GM19467 (cell line): ENCODE measurements around the gene GALNS.

Experiments
- ATAC-seq: cut with Tn5 transposase; IDR thresholded peaks from one replicate; pipeline ENCODE4 v1.9.1; 2021; ENCODE audit warnings: mild to moderate bottlenecking, moderate library complexity; ENCODE audit not compliant: unreplicated experiment

Gene GALNS

DNA sequence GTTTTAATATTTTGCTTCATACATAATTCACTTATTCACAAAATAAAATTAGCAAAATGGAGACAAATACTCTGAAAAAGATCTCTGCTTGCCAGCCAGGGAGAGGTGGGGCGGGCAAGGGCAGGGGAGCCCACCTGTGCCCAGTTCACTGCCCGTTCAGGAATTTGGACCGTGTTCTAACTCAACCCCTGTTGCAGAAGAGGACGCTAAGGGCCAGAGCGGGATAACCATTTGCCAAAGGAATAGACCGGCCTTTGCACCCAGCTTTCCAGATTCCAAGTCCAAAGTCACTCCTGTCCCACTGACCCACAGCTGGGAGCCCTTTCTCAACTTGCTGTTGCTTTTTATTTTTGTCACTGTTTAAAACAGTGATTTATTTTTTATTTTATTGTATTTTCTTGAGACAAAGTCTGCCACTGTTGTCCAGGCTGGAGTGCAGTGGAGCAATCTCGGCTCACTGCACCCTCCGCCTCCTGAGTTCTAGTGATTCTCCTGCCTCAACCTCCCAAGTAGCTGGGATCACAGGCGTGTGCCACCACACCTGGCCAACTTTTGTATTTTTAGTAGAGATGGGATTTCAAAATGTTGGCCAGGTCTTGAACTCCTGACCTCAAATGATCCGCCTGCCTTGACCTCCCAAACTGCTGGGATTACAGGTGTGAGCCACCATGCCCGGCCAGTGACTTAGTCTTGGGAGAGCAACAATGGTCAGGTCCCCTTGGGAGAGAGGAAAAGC, 69.0 kb downstream of the GALNS start:
- ATAC-seq = no peak

DNA sequence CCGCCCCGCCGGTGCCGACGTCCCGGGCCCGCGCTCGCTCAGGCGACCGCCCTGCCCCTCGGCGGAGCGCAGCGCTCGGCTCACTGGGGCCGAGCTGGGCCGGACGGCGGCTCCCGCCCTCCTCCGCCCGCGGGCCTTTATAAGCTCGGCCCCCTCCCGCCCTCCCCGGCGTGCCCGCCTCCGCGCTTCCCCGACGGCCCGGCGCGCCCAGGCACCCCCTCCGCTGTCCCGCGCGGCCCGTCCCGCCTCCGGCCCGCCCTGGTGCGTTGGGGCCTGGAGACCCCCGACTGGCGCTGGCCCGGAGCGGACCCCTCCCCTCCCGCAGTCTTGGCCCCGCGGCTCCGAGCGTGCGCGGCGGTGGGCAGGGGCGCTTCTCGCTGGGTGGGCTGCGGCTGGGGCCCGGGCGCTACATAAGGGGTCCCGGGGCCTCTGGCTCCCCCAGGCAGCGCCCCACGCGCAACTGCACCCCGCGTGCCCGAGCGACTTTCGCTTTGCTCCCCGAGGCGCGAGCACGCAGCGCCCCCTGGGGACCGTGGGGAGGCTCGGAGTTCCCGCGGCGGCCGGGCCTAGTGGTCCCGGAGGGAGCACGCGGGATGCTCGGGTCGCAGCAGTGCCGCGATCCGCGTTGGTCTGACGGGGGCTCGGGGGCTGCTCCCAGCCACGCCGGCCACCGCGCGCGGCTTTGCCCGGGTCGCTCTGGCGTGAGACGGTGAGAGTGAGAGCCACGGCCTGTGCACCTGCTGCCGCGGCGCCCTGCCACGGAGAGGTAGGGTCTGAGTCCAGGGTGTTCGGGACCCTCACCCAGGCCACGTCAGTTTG, 71.4 kb downstream of the GALNS start, which contains the start of gene PIEZO1:
TSS of gene PIEZO1 (minus strand) at position 115 of the 819 bp plus-strand sequence. CDS start 256 bp downstream, outside the sequence.
- ATAC-seq = no peak

DNA sequence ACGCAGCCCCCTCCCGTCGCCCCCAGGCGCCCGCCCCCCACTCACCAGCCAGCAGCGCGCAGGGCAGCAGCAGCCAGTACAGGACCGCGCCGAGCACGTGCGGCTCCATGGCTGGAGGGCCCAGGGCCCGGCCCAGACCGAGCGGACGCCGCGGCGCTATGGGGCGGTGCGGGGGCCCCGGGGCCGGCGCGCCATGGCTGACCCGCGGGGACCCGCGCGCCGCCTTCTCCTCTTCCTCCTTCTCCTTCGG, 72.0 kb downstream of the GALNS start:
- ATAC-seq = no peak

DNA sequence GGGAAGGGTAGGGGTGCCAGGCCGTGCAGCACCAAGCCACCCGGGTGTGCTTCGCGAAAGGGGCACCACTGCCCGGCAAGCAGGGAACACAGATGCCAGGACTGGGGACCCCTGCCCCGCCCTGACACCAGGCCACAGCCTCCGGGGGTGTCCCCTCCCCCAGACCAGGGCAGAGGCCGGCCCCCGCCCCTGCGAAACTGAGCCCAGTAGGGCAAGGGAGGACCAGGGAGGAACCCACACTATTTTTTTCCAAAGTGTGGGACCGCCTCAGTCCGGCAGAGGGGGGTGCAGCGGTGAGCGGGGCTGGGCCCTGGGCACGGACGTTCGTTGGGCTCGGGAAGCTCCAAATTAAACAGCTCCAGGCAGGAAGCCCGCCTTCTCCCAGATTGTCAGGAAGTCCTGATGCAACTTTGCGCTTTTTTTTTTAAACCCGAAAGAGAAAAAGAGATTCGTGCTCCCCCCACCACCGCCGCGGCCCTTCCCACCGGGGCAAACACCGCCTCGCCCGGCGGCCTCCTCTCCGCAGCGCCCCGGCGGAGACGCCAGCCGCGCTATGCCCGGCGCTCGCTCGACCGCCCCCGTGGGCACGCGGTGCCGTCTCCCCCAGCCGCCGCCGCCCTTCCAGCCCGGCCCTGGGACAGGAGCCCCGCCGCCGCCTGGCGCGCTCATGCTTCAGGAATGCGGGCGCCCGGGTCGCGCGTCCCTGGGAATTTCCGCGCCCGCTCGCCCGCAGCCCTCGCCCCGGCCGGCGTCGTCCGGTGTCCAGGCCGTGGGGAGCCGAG, 72.5 kb downstream of the GALNS start:
- ATAC-seq = no peak

DNA sequence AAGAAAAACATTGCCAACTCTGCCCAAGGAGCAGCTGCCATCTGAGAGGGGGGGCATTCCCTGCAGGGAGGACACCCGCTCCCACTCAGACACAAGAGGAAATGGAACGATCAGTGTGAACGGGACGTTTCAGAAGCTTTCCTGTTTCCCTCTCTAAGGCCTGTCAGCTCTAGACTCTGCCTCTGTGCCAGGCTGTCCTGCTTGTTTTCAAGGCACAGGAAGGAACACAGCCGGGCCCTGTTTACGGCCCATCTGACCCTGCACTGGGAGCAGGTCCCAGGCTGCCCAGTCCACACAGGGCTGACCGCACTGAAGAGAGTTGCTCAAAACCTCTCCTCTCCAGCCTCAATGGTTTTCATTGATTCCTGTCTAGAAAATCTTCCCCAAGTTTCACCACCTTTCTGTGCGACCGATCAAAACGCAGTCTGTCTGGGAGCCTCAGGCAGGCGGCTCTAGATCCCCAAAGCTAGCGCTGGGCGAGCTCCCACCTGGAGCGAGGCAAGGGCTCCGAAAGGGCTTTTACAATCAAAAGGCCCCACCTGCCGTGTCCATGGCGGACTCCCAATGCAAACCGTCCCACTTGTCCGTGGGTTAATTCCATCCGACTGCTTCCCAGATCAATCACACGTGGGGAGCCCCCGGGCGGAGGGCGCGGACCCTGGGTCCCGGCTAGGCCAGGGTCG, 73.2 kb downstream of the GALNS start:
- no peak for ATAC-seq

DNA sequence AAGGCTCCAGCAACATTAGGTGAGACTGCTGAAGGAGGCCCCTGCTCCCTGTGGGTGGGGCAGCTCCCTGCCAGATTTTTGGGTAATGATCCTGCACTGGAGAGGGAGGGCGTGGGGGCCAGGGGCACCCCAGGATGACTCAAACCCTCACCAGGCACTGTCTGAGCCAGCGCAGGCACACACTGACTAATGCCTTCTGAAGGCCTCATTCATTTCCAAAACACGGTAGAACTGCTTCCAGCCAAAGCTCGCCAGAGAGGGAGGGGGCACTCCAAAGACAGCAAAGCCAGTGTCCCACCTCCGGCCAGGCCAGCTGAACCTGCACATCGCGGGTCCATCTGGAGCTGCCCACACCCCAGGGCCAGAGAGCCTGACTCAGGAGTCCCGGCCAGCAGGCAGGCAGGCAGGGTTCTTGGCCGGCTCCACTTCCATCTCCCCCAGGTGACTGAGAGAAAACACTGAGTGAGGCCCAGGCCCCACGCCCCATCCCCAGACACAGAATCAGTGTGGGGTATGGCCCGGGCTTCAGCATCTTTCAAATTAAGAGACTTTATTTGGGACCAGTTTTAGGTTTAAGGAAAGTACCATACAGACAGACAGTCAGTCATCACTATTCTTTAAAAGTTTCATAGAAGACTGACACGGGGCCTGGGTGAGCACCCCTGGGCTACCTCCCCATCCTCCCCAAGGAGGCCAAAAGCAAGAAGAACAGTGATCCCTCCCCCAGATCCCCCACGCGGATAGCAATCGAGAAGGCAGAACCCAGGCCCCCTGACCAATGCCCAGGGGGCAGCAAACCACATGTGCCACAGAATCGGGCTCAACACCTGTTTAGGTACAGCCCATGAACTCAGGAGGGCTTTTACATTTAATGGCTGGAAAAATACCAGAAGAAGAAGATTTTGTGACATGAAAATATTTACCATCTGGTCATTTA, 74.0 kb downstream of the GALNS start:
- no peak for ATAC-seq

DNA sequence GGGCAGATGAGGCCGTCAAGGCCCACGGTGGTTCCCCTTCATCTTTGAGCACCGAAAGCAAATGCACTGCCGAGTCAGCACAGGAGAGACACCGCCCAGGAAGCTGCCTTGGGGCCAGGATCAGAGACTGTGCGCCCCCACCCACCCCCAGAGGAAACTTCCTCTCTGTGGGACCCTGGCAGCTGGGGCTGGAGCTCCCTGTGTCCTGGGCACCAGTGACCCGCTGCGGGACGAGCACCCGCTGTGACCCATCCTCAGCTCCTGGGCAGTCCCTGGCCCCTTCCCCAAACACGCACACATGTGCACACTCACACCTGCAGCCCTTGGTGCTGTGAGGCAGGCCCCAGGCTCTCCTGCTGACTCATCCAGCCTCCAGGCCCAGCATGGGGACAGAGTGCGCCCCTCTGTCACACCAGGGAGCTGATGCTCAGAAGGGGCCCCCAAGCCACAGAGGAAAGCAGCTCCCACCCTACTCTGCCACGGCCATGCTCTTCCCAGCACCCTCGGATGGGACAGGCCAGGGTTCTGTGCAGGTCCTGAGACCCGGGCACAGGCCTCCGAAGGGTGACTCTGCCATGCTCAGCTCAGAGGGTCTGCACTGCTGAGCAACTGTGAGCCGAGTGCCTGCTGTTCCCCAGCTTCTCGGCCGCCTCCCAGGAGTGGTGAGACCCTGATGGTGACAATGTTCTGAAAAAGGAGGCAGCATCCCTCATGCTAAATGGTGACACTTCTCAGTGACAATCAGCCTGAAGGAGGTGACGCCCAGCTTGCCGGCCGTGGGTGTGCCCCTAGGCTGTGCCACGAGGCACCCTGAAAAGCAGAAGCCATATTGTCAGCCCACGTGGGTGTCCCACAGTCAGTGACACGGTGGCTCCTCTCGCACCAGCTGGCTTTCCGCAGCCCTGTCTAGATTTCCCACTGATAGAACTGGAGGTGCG, 75.3 kb downstream of the GALNS start:
- no peak for ATAC-seq

DNA sequence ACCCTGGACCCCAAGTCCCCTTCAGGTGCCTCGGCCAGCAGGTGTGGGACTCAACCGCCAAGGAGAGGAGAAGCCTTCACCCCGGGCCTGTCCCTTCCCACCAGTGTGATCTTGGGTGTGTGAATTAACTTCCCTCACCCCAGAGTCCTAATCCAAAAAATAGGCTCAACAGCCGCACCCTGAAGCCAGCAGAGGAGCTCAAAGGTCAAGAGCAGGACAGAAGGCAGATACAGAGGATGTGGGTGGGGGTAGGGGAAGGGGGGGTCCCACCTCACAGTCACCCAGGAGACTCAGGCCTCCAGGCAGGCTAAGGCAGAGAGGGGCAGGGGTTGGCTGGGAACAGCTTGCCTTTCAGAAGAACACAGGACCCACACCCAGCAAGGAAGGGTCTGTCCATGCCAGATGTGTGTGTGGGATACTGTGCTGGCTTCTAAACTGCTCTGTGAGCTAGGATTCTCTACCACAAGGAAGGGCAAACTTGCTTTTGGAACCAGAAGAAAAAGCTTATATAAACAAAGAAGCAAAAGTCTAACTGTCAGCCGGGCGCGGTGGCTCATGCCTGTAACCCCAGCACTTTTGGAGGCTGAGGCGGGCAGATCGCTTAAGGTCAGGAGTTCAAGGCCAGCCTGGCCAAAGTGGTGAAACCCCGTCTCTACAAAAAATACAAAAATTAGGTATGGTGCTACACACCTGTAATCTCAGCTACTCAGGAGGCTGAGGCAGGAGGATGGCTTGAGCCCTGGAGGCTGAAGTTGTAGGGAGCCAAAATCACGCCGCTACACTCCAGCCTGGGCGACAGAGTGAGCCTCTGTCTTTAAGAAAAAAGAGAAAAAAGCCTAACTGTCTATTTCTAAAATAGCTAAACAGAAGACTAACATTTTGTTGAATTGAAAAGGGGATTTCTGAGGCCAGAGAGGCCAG, 76.3 kb downstream of the GALNS start:
- ATAC-seq = no peak

DNA sequence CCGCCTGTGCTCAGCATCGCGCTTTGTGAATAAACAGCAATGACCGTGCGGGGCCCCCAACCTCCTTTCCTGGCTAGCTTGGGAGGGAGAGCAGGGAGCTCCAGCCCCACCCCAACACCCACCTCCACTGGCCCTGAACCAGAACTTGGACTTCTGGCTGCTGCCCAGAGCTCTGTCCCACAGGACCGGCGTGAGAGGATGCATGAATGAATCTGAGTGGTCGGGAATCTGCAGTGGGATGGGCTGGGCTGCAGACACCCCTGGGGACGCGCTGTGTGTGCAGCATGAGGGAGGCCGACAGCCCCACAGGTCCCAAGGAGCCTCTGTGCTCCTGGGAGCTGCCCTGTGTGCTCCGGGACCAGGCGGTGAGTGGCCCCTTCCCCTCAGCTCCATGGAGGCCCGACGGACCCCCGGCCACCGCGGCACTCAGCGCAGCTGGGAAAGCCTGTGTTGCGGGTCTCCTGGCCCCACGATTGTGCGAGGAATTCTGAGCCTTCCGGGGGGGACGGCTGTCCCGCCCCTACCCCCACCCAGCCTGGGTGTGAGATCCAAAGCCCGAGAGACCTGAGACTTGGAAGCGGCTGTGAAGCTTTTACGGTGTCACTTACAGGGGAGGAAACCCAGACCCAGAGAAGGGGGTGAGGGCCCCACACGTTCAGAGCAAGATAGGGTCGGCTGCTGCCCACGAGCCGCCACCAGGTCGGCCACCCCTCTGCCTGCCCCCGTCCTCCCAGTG, 77.2 kb downstream of the GALNS start:
- no peak for ATAC-seq

DNA sequence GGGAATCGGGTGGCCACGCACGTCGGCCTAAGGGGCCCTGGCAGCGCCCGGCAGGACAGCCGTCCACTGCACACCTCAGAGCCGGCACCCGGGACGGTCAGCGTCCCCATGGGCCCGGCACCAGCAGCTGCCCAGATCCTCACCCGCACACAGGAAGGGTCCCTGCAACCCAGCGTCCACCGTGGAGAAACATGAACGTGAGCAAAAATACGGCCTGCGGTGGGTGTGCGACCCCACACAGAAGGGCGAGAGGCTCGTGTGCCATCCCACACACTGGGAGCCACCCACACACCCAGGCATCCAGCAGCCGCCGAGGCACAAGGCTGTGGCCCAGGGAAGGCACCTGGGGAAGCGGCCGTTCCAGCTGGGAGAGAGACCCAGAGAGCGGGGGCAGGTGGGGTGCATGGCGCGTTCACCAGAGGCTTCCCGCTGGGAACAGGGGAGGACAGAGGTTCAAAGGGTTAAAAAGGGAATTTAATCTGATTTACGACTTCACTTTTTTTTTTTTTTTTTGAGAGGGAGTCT, 78.1 kb downstream of the GALNS start:
- ATAC-seq = no peak

DNA sequence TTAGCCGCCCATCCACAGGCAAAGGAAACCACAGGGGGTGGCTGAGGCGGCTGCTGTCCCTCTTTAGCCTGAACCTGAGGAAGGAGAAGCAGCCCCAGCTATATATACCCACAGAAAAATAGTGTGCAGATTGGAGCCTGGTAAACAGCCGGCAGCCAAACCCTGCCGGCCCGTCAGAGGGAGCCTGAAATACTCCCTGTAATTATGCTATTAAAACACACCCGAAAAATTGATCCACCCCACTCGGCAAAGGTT, 78.5 kb downstream of the GALNS start:
- ATAC-seq = no peak

DNA sequence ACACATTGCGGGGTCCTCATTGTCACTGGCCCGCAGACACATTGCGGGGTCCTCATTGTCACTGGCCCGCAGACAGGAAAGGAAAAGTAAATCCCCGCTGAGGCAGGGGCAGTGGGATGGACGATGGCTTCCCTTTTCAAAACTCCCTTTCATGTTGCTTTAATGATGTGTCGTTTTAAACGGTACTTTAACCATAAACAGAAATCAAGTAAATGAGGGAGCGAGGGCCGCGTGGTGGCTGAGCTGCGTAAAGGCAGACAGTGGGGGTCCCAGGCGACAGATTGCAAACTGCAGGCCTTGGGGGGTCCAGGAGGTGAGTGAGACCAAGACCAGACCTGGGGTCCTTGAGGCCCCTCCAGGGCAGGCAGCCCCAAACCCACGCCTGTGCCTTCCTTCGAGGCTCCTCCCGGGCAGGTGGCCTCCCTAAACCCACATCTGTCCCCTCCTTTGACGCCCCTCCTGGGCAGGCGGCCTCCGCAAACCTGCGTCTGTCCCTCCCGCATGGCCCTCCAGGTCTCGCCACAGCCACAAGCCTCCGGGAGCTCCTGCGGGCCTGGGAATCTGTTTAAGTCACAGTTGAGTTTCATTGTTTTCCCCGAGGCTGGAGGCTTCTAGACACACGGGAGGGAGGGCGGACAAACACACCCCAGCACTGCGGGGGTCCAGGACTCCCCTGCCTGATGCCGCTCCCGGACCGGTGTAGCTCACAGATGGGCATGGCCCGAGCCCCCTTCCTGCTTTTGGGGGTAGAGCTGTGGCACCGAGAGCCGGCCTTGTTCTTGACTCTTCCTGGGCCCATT, 79.1 kb downstream of the GALNS start:
- ATAC-seq = no peak

DNA sequence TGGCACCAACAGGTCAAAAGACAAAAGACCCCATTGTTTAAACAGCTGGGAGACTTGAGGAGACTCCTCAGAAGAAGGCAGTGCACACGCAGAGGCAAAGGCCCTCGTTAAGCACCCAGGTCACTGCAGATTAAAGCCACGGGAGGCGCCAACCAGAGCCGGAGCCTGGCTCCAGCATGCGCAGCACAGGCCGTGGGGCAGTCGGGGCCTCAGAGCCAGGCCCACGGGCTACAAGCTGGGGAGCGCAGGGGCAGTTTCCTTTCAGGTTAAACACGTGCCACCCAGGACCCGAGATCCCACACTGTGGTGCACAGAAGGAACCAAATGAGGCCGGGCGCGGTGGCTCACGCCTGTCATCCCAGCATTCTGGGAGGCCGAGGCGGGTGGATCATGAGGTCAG, 80.9 kb downstream of the GALNS start:
- ATAC-seq = no peak

DNA sequence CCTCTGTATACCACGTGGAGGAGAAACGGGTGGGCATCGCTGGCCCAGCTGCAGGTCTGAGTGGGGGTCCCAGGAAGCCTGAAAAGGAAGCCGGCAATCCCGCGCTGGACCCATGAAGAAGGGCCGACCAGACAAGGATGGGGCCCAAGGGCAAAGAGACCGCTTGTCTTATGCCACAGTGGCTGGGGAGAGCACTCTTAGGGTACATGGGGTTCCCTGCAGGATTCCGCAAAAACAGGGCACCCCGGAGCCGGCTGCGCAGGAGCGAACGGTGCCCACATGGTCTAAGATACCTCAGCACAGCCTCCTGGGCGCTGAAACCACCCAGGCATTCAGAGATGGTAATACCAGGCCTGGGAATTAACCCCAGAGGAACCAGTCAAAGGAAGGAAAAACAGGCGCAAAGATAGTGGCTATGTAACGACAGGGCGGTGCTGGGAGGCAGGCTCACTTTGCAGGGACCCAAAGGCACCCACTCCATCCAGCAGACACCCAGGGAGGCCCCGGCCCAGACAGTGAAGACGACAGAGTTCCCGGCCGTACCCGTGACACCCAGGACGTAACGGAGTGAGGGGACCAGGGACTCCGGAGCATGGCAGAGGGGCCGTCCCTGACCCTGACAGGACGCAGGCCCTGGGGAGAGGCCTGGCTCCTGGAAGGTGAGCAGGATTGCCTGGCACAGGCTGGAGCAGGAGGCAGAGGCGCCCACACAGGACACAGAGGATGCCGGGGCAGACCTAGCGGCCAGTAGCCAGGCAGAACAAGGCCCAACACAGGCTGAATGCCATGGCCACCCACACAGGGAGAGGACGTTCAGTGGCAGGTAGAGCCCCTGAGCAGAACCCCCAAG, 82.0 kb downstream of the GALNS start:
- ATAC-seq = no peak

DNA sequence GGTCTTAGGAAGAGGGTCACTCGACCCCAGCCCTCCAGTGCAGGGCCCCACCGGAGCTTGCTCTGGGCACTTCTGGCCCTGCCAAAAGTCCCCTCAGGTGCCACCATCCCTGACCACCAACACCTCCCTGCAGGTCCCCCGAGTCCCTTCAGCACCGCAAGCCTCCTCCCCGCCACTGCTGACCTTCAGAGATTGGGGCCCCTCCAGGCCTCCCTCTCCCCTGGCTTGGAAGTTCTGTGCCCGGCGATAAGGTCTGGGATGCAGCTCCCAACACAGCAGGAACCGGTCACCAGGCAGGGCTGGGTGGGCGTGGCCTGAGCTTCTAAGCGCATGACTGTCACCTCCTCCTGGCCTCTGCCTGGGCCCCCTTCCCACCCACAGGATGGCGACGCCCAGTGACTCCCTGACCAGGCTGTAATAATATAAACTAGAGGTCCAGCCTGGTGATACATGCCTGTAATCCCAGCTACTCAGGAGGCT, 82.9 kb downstream of the GALNS start:
- ATAC-seq = no peak
